Caco-2 (cell line): ENCODE measurements around the gene MYRF. TPM values are rescaled to one million over a fixed set of nuclear protein-coding genes. Genes with fewer than 3 reads are reported as not detected.

Experiments
- BruUV-seq: library from RNA; stranded (reverse); fragments of 400-500 nt; replicated peaks from 2 replicates; lab custom pipeline; 2021; lab: Mats Ljungman, UMichigan
- CTCF ChIA-PET: fragments of 300-600 bp; sonication (Branson Sonifier 250); formaldehyde crosslinking; loops from one replicate; lab custom pipeline; 2022; ENCODE audit warnings: antibody characterized with exemption; lab: Charles Lee
- POLR2A ChIA-PET: fragments of 300-600 bp; sonication (Branson Sonifier 250); formaldehyde crosslinking; loops from one replicate; lab custom pipeline; 2022; ENCODE audit warnings: antibody characterized with exemption; lab: Charles Lee
- DNase-seq, 2 experiments: peaks; one replicate each; pipeline versions ENCODE4 v3.0.0 to v3.0.0-alpha.2; 2020 to 2022
- H3K27me3 ChIP-seq: replicated peaks from 2 replicates; pipeline ENCODE4 v1.6.0; 2011; ENCODE audit warnings: low read length; ENCODE audit not compliant: control insufficient read depth, insufficient read depth
- H3K36me3 ChIP-seq: 2 replicates; pipeline ENCODE4 v1.5.1; 2011; ENCODE audit warnings: low read length; ENCODE audit not compliant: control insufficient read depth, insufficient read depth
- H3K4me1 ChIP-seq: fragments of 250-450 bp; sonication (Bioruptor Pico); 2 replicates; pipeline ENCODE4 v1.5.1; 2020; ENCODE audit warnings: mild to moderate bottlenecking
- H3K4me3 ChIP-seq: 2 replicates; pipeline ENCODE4 v1.5.1; 2011; ENCODE audit warnings: low read depth, mild to moderate bottlenecking, control low read depth, low read length
- H3K9me3 ChIP-seq: fragments of 250-450 bp; sonication (Bioruptor Pico); 2 replicates; pipeline ENCODE4 v1.5.1; 2020; ENCODE audit warnings: mild to moderate bottlenecking, moderate library complexity
- H3K27ac Mint-ChIP-seq: one replicate; pipeline ENCODE4 v1.8.0; 2022; ENCODE audit warnings: mixed read lengths; ENCODE audit not compliant: unreplicated experiment
- H3K27me3 Mint-ChIP-seq: one replicate; pipeline ENCODE4 v1.8.0; 2022; ENCODE audit warnings: mixed read lengths; ENCODE audit not compliant: insufficient read depth, unreplicated experiment
- H3K36me3 Mint-ChIP-seq: one replicate; pipeline ENCODE4 v1.8.0; 2022; ENCODE audit warnings: mild to moderate bottlenecking, mixed read lengths; ENCODE audit not compliant: insufficient read depth, unreplicated experiment
- H3K4me1 Mint-ChIP-seq: one replicate; pipeline ENCODE4 v1.8.0; 2022; ENCODE audit warnings: low read depth, mixed read lengths; ENCODE audit not compliant: unreplicated experiment
- H3K4me3 Mint-ChIP-seq: one replicate; pipeline ENCODE4 v1.8.0; 2022; ENCODE audit warnings: mild to moderate bottlenecking, moderate library complexity, mixed read lengths; ENCODE audit not compliant: unreplicated experiment
- H3K9me3 Mint-ChIP-seq: one replicate; pipeline ENCODE4 v1.8.0; 2022; ENCODE audit warnings: mixed read lengths; ENCODE audit not compliant: unreplicated experiment
- CTCF ChIP-seq, 2 experiments: fragments of 200-600 bp in 1 of 2; IDR thresholded peaks; 1 replicate in 1 of 2; 2 replicates in 1 of 2; pipeline versions ENCODE4 v1.5.1 to v1.8.0; 2011 to 2022; ENCODE audit warnings: antibody characterized with exemption in 1 of 2, control low read depth in 1 of 2, inconsistent platforms in 1 of 2, low read depth in 1 of 2, low read length in 1 of 2, mild to moderate bottlenecking in 1 of 2, moderate library complexity in 1 of 2; ENCODE audit not compliant: insufficient read depth in 1 of 2, severe bottlenecking in 1 of 2, unreplicated experiment in 1 of 2
- intact Hi-C: fragments of 100-400 bp; cut with micrococcal nuclease; formaldehyde crosslinking; loops from one replicate; pipeline ENCODE4 v1.10.0; 2022; ENCODE audit not compliant: unreplicated experiment
- total RNA-seq: library from RNA; stranded (reverse); gene quantifications from 2 replicates; pipeline ENCODE4 v1.2.3, GENCODE V29; 2022

Gene MYRF
- total RNA-seq, 1 experiment from 2014 or later: 169 TPM

- Mint-ChIP-seq H3K27me3 (no peaks in the 10 kb centered on the region), H3K4me3 (no peak overlapping the region), H3K9me3 (no peaks in the 10 kb centered on the region), H3K4me1 (peaks cover 9% of the 10 kb centered on the region), H3K36me3 (peaks cover 23% of the 10 kb centered on the region), H3K27ac (no peak overlapping the region)
- TF ChIP-seq CTCF (IDR thresholded peaks at IDR 0.05; ENCODE audit: insufficient read depth in 1 of 2, low read depth in 1 of 2, low read length in 1 of 2, severe bottlenecking in 1 of 2, unreplicated experiment in 1 of 2): no peak
- DNase-seq: no peak
- intact Hi-C loops: no loop called here
- CTCF ChIA-PET: no interaction called here
- Histone ChIP-seq H3K36me3 (peaks cover 5% of the 10 kb centered on the region; the same call in 1 of the 2 replicates), H3K9me3 (no peaks in the 10 kb centered on the region), H3K4me3 (no peak overlapping the region), H3K4me1 (no peaks in the 10 kb centered on the region), H3K27me3 (no peaks in the 10 kb centered on the region)
- BruUV-seq: no TSS peak
- POLR2A ChIA-PET: no interaction called here
Observed at GRCh38 chr11:61735391-61735790, 17.0 kb upstream of the MYRF start.

GRCh38 chr11:61736310-61736709, 16.1 kb upstream of the MYRF start:
- Mint-ChIP-seq H3K4me1 (peaks cover 9% of the 10 kb centered on the region), H3K27ac (no peak overlapping the region), H3K9me3 (no peaks in the 10 kb centered on the region), H3K27me3 (no peaks in the 10 kb centered on the region), H3K4me3 (no peak overlapping the region), H3K36me3 (peaks cover 23% of the 10 kb centered on the region)
- no peaks in the 10 kb centered on the region for H3K4me1 ChIP-seq
- ChIA-PET POLR2A (no interaction called here), CTCF (interaction anchor here (1.3 kb wide), 1 partner anchor 11 kb away, joined by 4 read pairs; no protein-coding TSS in a partner anchor)
- no peak overlapping the region for H3K4me3 ChIP-seq
- no peaks in the 10 kb centered on the region for H3K9me3 ChIP-seq
- peaks cover 6% of the 10 kb centered on the region for H3K36me3 ChIP-seq
- BruUV-seq: no TSS peak
- no peaks in the 10 kb centered on the region for H3K27me3 ChIP-seq
- no peak for DNase-seq
- intact Hi-C loops: no loop called here
- TF ChIP-seq CTCF (IDR thresholded peaks at IDR 0.05; ENCODE audit: insufficient read depth in 1 of 2, low read depth in 1 of 2, low read length in 1 of 2, severe bottlenecking in 1 of 2, unreplicated experiment in 1 of 2): no peak

- H3K36me3 Mint-ChIP-seq: peaks cover 30% of the 10 kb centered on the region
- DNase-seq: no peak
- no peaks in the 10 kb centered on the region for H3K27me3 Mint-ChIP-seq
- H3K4me1 Mint-ChIP-seq: peaks cover 9% of the 10 kb centered on the region
- no TSS peak for BruUV-seq
- no peaks in the 10 kb centered on the region for H3K9me3 Mint-ChIP-seq
- no peak overlapping the region for H3K4me3 Mint-ChIP-seq
- CTCF ChIA-PET: interaction anchor here (1.3 kb wide), 1 partner anchor 10 kb away, joined by 4 read pairs; no protein-coding TSS in a partner anchor
- Histone ChIP-seq H3K4me1 (no peaks in the 10 kb centered on the region), H3K4me3 (no peak overlapping the region), H3K27me3 (no peaks in the 10 kb centered on the region), H3K9me3 (no peaks in the 10 kb centered on the region), H3K36me3 (peaks cover 9% of the 10 kb centered on the region)
- intact Hi-C loops: no loop called here
- no peak for TF ChIP-seq CTCF (IDR thresholded peaks at IDR 0.05; ENCODE audit: insufficient read depth in 1 of 2, low read depth in 1 of 2, low read length in 1 of 2, severe bottlenecking in 1 of 2, unreplicated experiment in 1 of 2)
- POLR2A ChIA-PET: no interaction called here
- H3K27ac Mint-ChIP-seq: no peak overlapping the region
Observed at GRCh38 chr11:61737131-61737530, 15.3 kb upstream of the MYRF start.
